ENCODE data around the gene CHST11. TPM values are rescaled to one million over a fixed set of nuclear protein-coding genes. Genes with fewer than 3 reads are reported as not detected.

The CHST11 gene
- total RNA-seq, 1 experiment from 2014 or later: 1.1 TPM

DNA sequence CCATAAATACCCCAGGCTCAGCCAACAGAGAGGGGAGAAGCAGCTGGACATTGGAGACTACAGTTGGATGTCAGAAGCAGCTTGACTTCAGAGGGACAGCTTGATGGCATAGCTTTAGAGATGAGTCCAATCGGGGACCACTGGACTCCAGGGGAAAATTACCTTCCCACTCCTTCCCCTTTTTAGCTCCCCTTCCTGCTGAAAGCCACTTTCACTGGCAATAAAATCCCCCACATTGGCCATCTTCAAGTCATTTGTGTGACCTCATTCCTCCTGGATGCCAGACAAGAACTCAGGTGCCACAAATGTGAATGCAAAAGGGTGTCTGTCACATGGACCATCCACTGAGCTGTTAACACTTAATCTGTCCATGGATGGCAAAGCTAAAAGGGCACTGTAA, 184.2 kb downstream of the CHST11 start:
- TF ChIP-seq EZH2 (IDR thresholded peaks at IDR 0.05; ENCODE audit: borderline replicate concordance, low read depth, low read length, poor library complexity, severe bottlenecking): no peak
- TF ChIP-seq, protein P1, sequence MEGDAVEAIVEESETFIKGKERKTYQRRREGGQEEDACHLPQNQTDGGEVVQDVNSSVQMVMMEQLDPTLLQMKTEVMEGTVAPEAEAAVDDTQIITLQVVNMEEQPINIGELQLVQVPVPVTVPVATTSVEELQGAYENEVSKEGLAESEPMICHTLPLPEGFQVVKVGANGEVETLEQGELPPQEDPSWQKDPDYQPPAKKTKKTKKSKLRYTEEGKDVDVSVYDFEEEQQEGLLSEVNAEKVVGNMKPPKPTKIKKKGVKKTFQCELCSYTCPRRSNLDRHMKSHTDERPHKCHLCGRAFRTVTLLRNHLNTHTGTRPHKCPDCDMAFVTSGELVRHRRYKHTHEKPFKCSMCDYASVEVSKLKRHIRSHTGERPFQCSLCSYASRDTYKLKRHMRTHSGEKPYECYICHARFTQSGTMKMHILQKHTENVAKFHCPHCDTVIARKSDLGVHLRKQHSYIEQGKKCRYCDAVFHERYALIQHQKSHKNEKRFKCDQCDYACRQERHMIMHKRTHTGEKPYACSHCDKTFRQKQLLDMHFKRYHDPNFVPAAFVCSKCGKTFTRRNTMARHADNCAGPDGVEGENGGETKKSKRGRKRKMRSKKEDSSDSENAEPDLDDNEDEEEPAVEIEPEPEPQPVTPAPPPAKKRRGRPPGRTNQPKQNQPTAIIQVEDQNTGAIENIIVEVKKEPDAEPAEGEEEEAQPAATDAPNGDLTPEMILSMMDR (conservative IDR thresholded peaks at IDR 0.05; ENCODE audit: low read depth, low read length): no peak
- Histone ChIP-seq H3K4me3 (ENCODE audit: low read depth, low read length, poor library complexity, severe bottlenecking) (no peak overlapping the region), H3K27me3 (replicated peaks; ENCODE audit: insufficient read depth, low read depth, low read length, poor library complexity) (no peaks in the 10 kb centered on the region), H3K9me3 (ENCODE audit: low read depth, low read length, poor library complexity, severe bottlenecking) (no peaks in the 10 kb centered on the region), H3K36me3 (ENCODE audit: insufficient read depth, low read length, poor library complexity, severe bottlenecking) (no peaks in the 10 kb centered on the region), H3K4me1 (ENCODE audit: insufficient read depth, low read length, poor library complexity, severe bottlenecking) (no peaks in the 10 kb centered on the region), H3K27ac (ENCODE audit: low read depth, low read length, poor library complexity, severe bottlenecking) (no peak overlapping the region)
- ChIA-PET CTCF (no interaction called here), POLR2A (ENCODE audit: low non-redundant PET) (no interaction called here)
- intact Hi-C loops (cut with micrococcal nuclease; ENCODE audit: unreplicated experiment): no loop called here
- no TSS peak for BruUV-seq (replicated peaks)
- no peak for DNase-seq (ENCODE audit: low spot score)

DNA sequence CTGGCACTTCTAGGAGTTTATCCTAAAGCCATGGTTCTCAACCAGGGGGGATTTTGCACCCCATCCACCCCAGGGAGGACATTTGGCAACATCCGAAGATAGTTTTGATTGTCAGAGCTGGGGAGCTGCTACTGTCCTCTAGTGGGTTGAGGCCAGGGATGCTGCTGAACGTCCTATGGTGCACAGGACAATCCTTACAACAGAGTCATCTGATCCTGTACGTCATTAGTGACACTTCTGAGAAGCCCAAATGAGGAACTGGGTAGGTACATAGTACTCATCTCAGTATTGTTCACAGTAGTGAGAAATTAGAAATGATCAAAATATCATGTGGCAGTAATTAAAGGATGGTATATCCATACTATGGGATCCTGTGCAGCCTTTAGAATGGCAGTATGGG, 185.1 kb downstream of the CHST11 start:
- no peaks in the 10 kb centered on the region for H3K36me3 ChIP-seq (ENCODE audit: insufficient read depth, low read length, poor library complexity, severe bottlenecking)
- no peaks in the 10 kb centered on the region for H3K27me3 ChIP-seq (replicated peaks; ENCODE audit: insufficient read depth, low read depth, low read length, poor library complexity)
- no peaks in the 10 kb centered on the region for H3K4me1 ChIP-seq (ENCODE audit: insufficient read depth, low read length, poor library complexity, severe bottlenecking)
- BruUV-seq (replicated peaks): no TSS peak
- no peak overlapping the region for H3K4me3 ChIP-seq (ENCODE audit: low read depth, low read length, poor library complexity, severe bottlenecking)
- no peak for TF ChIP-seq EZH2 (IDR thresholded peaks at IDR 0.05; ENCODE audit: borderline replicate concordance, low read depth, low read length, poor library complexity, severe bottlenecking)
- TF ChIP-seq, protein P1 (conservative IDR thresholded peaks at IDR 0.05; ENCODE audit: low read depth, low read length): no peak
- H3K9me3 ChIP-seq (ENCODE audit: low read depth, low read length, poor library complexity, severe bottlenecking): no peaks in the 10 kb centered on the region
- H3K27ac ChIP-seq (ENCODE audit: low read depth, low read length, poor library complexity, severe bottlenecking): no peak overlapping the region
- intact Hi-C loops (cut with micrococcal nuclease; ENCODE audit: unreplicated experiment): no loop called here
- ChIA-PET POLR2A (ENCODE audit: low non-redundant PET) (no interaction called here), CTCF (no interaction called here)
- DNase-seq (ENCODE audit: low spot score): no peak

DNA sequence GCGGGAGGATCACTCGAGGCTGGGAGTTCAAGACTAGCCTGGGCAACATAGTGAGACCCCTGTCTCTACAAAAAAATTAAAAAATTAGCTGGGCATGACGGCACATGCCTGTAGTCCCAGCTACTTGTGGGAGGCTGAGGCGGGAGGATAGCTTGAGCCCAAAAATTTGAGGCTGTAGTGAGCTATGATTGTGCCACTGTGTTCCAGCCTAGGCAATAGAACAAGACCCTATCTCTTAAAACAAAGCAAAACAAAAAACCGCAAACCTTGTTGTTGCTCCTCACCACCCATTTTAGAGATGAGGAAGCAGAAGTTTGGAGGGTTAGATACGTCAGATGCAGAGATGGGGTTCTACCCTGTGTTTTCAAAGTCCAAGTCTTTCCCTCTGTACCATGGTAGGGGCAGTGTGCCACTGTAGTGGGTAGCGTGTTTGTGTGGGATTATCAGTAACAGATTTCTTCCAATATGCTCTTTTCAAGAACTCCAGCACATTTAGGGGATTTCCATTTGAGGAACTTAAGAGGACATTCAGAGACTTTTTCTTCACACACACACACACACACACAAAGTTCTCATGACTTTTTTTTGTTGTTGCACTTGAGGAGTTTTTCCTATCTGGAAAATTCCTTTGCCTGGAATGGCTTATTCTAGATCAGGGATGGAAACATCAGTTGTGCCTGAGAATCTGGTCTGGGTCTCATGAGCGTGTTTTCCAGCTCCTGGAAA, 186.5 kb downstream of the CHST11 start:
- Histone ChIP-seq H3K36me3 (ENCODE audit: insufficient read depth, low read length, poor library complexity, severe bottlenecking) (no peaks in the 10 kb centered on the region), H3K27me3 (replicated peaks; ENCODE audit: insufficient read depth, low read depth, low read length, poor library complexity) (no peaks in the 10 kb centered on the region)
- CTCF ChIA-PET: no interaction called here

More for the DNA sequence above, 186.5 kb downstream of the CHST11 start:
- DNase-seq (ENCODE audit: low spot score): no peak
- intact Hi-C loops (cut with micrococcal nuclease; ENCODE audit: unreplicated experiment): no loop called here
- no TSS peak for BruUV-seq (replicated peaks)
- POLR2A ChIA-PET (ENCODE audit: low non-redundant PET): no interaction called here
- H3K27ac ChIP-seq (ENCODE audit: low read depth, low read length, poor library complexity, severe bottlenecking): no peak overlapping the region
- no peaks in the 10 kb centered on the region for H3K9me3 ChIP-seq (ENCODE audit: low read depth, low read length, poor library complexity, severe bottlenecking)
- H3K4me1 ChIP-seq (ENCODE audit: insufficient read depth, low read length, poor library complexity, severe bottlenecking): no peaks in the 10 kb centered on the region
- TF ChIP-seq, protein P1 (conservative IDR thresholded peaks at IDR 0.05; ENCODE audit: low read depth, low read length): no peak
- no peak for TF ChIP-seq EZH2 (IDR thresholded peaks at IDR 0.05; ENCODE audit: borderline replicate concordance, low read depth, low read length, poor library complexity, severe bottlenecking)
- H3K4me3 ChIP-seq (ENCODE audit: low read depth, low read length, poor library complexity, severe bottlenecking): no peak overlapping the region

All from A673 (cell line).